A673 (cell line): Measurements from ENCODE around the gene LRFN4. TPM values are rescaled to one million over a fixed set of nuclear protein-coding genes. Genes with fewer than 3 reads are reported as not detected.

Experiments
- BruUV-seq: library from RNA; stranded (reverse); fragments of 400-500 nt; replicated peaks from 2 replicates; lab custom pipeline; 2021; lab: Mats Ljungman, UMichigan
- CTCF ChIA-PET: fragments of 300-600 bp; sonication (Branson Sonifier 250); formaldehyde crosslinking; loops from one replicate; lab custom pipeline; 2022; ENCODE audit warnings: antibody characterized with exemption; lab: Charles Lee
- POLR2A ChIA-PET: fragments of 300-600 bp; sonication (Branson Sonifier 250); formaldehyde crosslinking; loops from one replicate; lab custom pipeline; 2022; ENCODE audit warnings: antibody characterized with exemption; ENCODE audit not compliant: low non-redundant PET; lab: Charles Lee
- DNase-seq: peaks from one replicate; pipeline ENCODE4 v3.0.0-alpha.2; 2015; ENCODE audit warnings: low spot score
- H3K27ac ChIP-seq: fragments of 200-600 bp; sonication (generic); 2 replicates; pipeline ENCODE4 v1.5.1; 2016; ENCODE audit warnings: mixed run types, low read depth, mild to moderate bottlenecking, mixed read lengths, antibody characterized with exemption, low read length; ENCODE audit not compliant: poor library complexity, severe bottlenecking
- H3K27me3 ChIP-seq: fragments of 200-600 bp; sonication (generic); replicated peaks from 2 replicates; pipeline ENCODE4 v1.6.1; 2017; ENCODE audit warnings: mixed run types, low read depth, mild to moderate bottlenecking, mixed read lengths, antibody characterized with exemption, low read length; ENCODE audit not compliant: insufficient read depth, poor library complexity
- H3K36me3 ChIP-seq: fragments of 200-600 bp; sonication (generic); 2 replicates; pipeline ENCODE4 v1.6.1; 2016; ENCODE audit warnings: mixed run types, mild to moderate bottlenecking, mixed read lengths, antibody characterized with exemption, low read length; ENCODE audit not compliant: insufficient read depth, poor library complexity, severe bottlenecking
- H3K4me1 ChIP-seq: fragments of 200-600 bp; sonication (generic); 2 replicates; pipeline ENCODE4 v1.6.1; 2017; ENCODE audit warnings: mixed run types, mild to moderate bottlenecking, mixed read lengths, antibody characterized with exemption, low read length; ENCODE audit not compliant: insufficient read depth, poor library complexity, severe bottlenecking
- H3K4me3 ChIP-seq: fragments of 200-600 bp; sonication (generic); 2 replicates; pipeline ENCODE4 v1.5.1; 2016; ENCODE audit warnings: low read depth, mixed run types, mild to moderate bottlenecking, mixed read lengths, low read length; ENCODE audit not compliant: poor library complexity, severe bottlenecking
- H3K9me3 ChIP-seq: fragments of 200-600 bp; sonication (generic); 2 replicates; pipeline ENCODE4 v1.6.1; 2016; ENCODE audit warnings: mixed run types, low read depth, mild to moderate bottlenecking, mixed read lengths, antibody characterized with exemption, low read length; ENCODE audit not compliant: poor library complexity, severe bottlenecking
- EZH2 ChIP-seq: fragments of 200-600 bp; sonication (generic); IDR thresholded peaks from 2 replicates; pipeline ENCODE4 v1.6.1; 2017; ENCODE audit warnings: borderline replicate concordance, low read depth, mild to moderate bottlenecking, mixed read lengths, antibody characterized with exemption, low read length; ENCODE audit not compliant: poor library complexity, severe bottlenecking
- intact Hi-C: fragments of 100-400 bp; cut with micrococcal nuclease; formaldehyde crosslinking; loops from one replicate; pipeline ENCODE4 v1.10.0; 2022; ENCODE audit not compliant: unreplicated experiment
- total RNA-seq: library from RNA; stranded (reverse); gene quantifications from 2 replicates; pipeline ENCODE4 v1.2.3, GENCODE V29; 2021
- TF ChIP-seq, protein P1 (sequence below): fragments of 300-800, 200-600 bp; sonication (generic); conservative IDR thresholded peaks from 2 replicates; pipeline ENCODE4 v1.5.1; 2017; ENCODE audit warnings: low read depth, mild to moderate bottlenecking, antibody characterized with exemption, low read length, moderate library complexity, mixed read lengths

LRFN4 gene
- total RNA-seq, 1 experiment from 2014 or later, result 57.2 TPM

- no peaks in the 10 kb centered on the region for H3K9me3 ChIP-seq
- intact Hi-C loops, result no loop called here
- no peaks in the 10 kb centered on the region for H3K4me1 ChIP-seq
- no peaks in the 10 kb centered on the region for H3K27me3 ChIP-seq
- DNase-seq, result no peak
- no TSS peak for BruUV-seq
- ChIA-PET POLR2A (no interaction called here), CTCF (no interaction called here)
- peaks cover 26% of the 10 kb centered on the region for H3K36me3 ChIP-seq
- TF ChIP-seq, protein P1, sequence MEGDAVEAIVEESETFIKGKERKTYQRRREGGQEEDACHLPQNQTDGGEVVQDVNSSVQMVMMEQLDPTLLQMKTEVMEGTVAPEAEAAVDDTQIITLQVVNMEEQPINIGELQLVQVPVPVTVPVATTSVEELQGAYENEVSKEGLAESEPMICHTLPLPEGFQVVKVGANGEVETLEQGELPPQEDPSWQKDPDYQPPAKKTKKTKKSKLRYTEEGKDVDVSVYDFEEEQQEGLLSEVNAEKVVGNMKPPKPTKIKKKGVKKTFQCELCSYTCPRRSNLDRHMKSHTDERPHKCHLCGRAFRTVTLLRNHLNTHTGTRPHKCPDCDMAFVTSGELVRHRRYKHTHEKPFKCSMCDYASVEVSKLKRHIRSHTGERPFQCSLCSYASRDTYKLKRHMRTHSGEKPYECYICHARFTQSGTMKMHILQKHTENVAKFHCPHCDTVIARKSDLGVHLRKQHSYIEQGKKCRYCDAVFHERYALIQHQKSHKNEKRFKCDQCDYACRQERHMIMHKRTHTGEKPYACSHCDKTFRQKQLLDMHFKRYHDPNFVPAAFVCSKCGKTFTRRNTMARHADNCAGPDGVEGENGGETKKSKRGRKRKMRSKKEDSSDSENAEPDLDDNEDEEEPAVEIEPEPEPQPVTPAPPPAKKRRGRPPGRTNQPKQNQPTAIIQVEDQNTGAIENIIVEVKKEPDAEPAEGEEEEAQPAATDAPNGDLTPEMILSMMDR, result no peak
- no peak for TF ChIP-seq EZH2
- H3K4me3 ChIP-seq, result no peak overlapping the region
- no peak overlapping the region for H3K27ac ChIP-seq
These were observed 6.7 kb upstream of the LRFN4 start for GRCh38 chr11:66850235-66850587.

DNA sequence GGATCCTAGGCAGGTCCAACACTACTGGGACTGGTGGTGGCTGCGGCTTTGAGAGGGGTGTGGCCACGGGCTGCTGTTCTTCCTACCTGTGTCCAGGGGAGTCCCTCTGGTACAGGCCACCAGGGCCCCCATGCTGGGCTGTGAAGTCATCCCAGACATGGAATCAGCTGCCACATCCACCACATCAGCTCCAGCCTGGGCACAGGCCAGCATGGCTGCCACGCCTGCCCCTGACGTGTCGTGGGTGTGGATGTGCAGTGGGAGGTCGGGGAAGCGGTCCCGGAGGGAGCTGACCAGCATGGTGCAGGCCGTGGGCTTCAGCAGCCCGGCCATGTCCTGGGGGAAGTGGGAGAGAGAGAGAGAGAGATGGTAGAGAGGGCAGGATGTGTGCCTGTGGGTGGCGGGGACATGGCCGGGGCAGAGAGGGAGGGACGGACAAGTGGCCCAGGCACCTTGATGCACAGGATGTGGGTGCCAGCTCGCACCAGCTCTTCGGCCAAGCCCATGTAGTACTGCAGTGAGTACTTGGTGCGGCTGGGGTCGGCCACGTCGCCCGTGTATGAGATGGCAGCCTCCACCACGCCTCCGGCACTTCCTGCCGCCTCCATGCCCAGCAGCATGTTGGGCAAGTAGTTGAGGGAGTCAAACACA is 6.2 kb upstream of the LRFN4 start:
- Histone ChIP-seq H3K9me3 (no peaks in the 10 kb centered on the region), H3K27me3 (no peaks in the 10 kb centered on the region), H3K27ac (no peak overlapping the region), H3K4me3 (no peak overlapping the region), H3K4me1 (peaks cover 4% of the 10 kb centered on the region), H3K36me3 (peaks cover 22% of the 10 kb centered on the region)
- TF ChIP-seq, protein P1, result no peak
- TF ChIP-seq EZH2, result no peak
- no peak for DNase-seq
- POLR2A ChIA-PET, result no interaction called here
- intact Hi-C loops, result no loop called here
- no TSS peak for BruUV-seq
- CTCF ChIA-PET, result no interaction called here

- intact Hi-C loops, result no loop called here
- peaks cover 7% of the 10 kb centered on the region for H3K4me1 ChIP-seq
- H3K36me3 ChIP-seq, result peaks cover 17% of the 10 kb centered on the region
- H3K27ac ChIP-seq, result no peak overlapping the region
- ChIA-PET CTCF (interaction anchor here (0.7 to 1.5 kb wide), 3 partner anchors 9 to 555 kb away, joined by 3 to 7 read pairs (median 4); partner anchors contain the start of gene RCE1), POLR2A (no interaction called here)
- no peak overlapping the region for H3K4me3 ChIP-seq
- no peak for TF ChIP-seq EZH2
- TF ChIP-seq, protein P1, result no peak
- no peak for DNase-seq
- BruUV-seq, result no TSS peak
- H3K9me3 ChIP-seq, result no peaks in the 10 kb centered on the region
- no peaks in the 10 kb centered on the region for H3K27me3 ChIP-seq
These were observed 5.6 kb upstream of the LRFN4 start for GRCh38 chr11:66851239-66851596.
